Heart right ventricle (tissue), 16 donors: ENCODE results near the gene BZW1. TPM values are rescaled to one million over a fixed set of nuclear protein-coding genes. Genes with fewer than 3 reads are reported as not detected.

Experiments used
- ATAC-seq, 8 donors: fragments of 200-7000 bp; cut with Tn5 transposase; one replicate each; pipeline ENCODE4 v1.9.1; 2020; ENCODE audit warnings: mild to moderate bottlenecking in 8 of 8, moderate library complexity in 8 of 8, moderate number of reproducible peaks in 1 of 8
- DNase-seq, 2 donors: peaks; one replicate each; pipeline ENCODE4 v3.0.0-alpha.2; 2020
- H3K27ac ChIP-seq, 10 donors: fragments of 200-600 bp; sonication (generic) in 2 of 10; one replicate each; pipeline versions ENCODE4 v1.5.0 to v1.8.0; 2020 to 2022; ENCODE audit warnings: mild to moderate bottlenecking in 3 of 10
- H3K27me3 ChIP-seq, 7 donors: fragments of 200-600 bp; one replicate each; pipeline ENCODE4 v1.8.0; 2021 to 2022; ENCODE audit warnings: mild to moderate bottlenecking in 2 of 7
- H3K36me3 ChIP-seq, 9 donors: fragments of 200-600 bp; sonication (generic) in 1 of 9; one replicate each; pipeline versions ENCODE4 v1.5.0 to v1.8.0; 2020 to 2022; ENCODE audit warnings: mild to moderate bottlenecking in 2 of 9
- H3K4me1 ChIP-seq, 9 donors: fragments of 200-600 bp; sonication (generic) in 1 of 9; one replicate each; pipeline versions ENCODE4 v1.5.0 to v1.8.0; 2020 to 2022; ENCODE audit warnings: mild to moderate bottlenecking in 4 of 9
- H3K4me3 ChIP-seq, 10 donors: fragments of 200-600 bp; sonication (generic) in 2 of 10; one replicate each; pipeline versions ENCODE4 v1.5.0 to v1.8.0; 2020 to 2022; ENCODE audit warnings: mild to moderate bottlenecking in 7 of 10, moderate library complexity in 2 of 10
- H3K9me3 ChIP-seq, 11 donors: fragments of 200-600 bp in 10 of 11; sonication (generic) in 2 of 11; one replicate each; pipeline versions ENCODE4 v1.5.0 to v1.8.0; 2013 to 2022; ENCODE audit warnings: mild to moderate bottlenecking in 2 of 11, control low read depth in 1 of 11, moderate library complexity in 1 of 11
- CTCF ChIP-seq, 9 donors: fragments of 200-600 bp; sonication (generic) in 2 of 9; IDR thresholded peaks; one replicate each; pipeline versions ENCODE4 v1.5.0 to v1.8.0; 2021 to 2022; ENCODE audit warnings: antibody characterized with exemption in 9 of 9, mild to moderate bottlenecking in 5 of 9, moderate library complexity in 1 of 9
- WGBS, 2 donors: extraction: QIAGEN DNeasy Blood & Tissue Kit; methylation state at CpG; one replicate each; pipeline ENCODE4 v1.1.7; 2013; ENCODE audit warnings: inconsistent platforms in 1 of 2; 5-methylcytosine and 5-hydroxymethylcytosine counted together
- intact Hi-C, 10 donors: fragments of 100-400 bp; cut with DNase I; formaldehyde crosslinking; loops; one replicate each; pipeline versions ENCODE4 v1.11.1 to v1.14.2; 2022
- polyA plus RNA-seq, 2 donors: library from polyadenylated mRNA; stranded (reverse); fragments of 200-250 nt; gene quantifications; one replicate each; pipeline ENCODE4 v1.2.3, GENCODE V29; 2013
- total RNA-seq, 10 donors: library from RNA; stranded (reverse); fragmentation: NEBNext Ultra II Directional in 3 of 10; extraction: Animal tissue kit (Norgen Biotek cat#: 25700) in 3 of 10; gene quantifications; one replicate each; pipeline versions ENCODE4 v1.2.1 to v1.2.4, GENCODE V29; 2021 to 2023
- donor health status: Arrhythmogenic right ventricular cardiomyopathy.
- donor health status: ischemic (EF 13 %, LVEDD 7.1; RV severe dilation, severe dysfunction).
- donor health status: healthy with polysubstance abuse.
- donor health status: DM: no; HTN: yes; CAD: no.
- donor health status: DM: no; HTN: no; CAD: no.
- donor health status: ischemic (EF 25% LVEDD 6.9; RV normal size, moderate dysfunction).
- donor health status: ischemic (EF 25% LVEDD 5.7; RV mildly dilated, moderate dysfunction).
- donor health status: healthy.
- donor health status: DM: yes; HTN: yes; CAD: no.
- donor health status: Ischemic cardiomyopathy.
- donor health status: ischemic (EF 35%, LVEDD 5.7; RV mildly dilated, moderate dysfunction).
- donor health status: nonischemic (EF 11% LVEDD 7.7; RV severe dilation, severe dysfunction).
- donor health status: DM: yes; HTN: yes; CAD: no.
- donor health status: PGD.
- donor health status: ischemic (EF 29% LVEDD 5.4; RV normal size, mild dysfunction).
- donor health status: nonischemic (EF 23%, LVEDD 6.1; RV moderate dilation, normal function).

The BZW1 gene
- total and polyA plus RNA-seq, 12 donors = 15.4 to 133 (median 77.0) TPM

- intact Hi-C loops = loop anchor here in 1 of 10 donors (10.0 kb wide), 1 partner anchor 59 kb away; no protein-coding TSS in a partner anchor
These were observed 27.5 kb upstream of the BZW1 start for GRCh38 chr2:200784215-200784614.

GRCh38 chr2:200786423-200786822 lies 25.3 kb upstream of the BZW1 start:
- Histone ChIP-seq H3K36me3 (no peaks in the 10 kb centered on the region), H3K9me3 (no peaks in the 10 kb centered on the region), H3K4me3 (no peak overlapping the region), H3K27ac (peak overlapping the region in 2 of 10 donors; percentile 15 to 83), H3K4me1 (peaks cover 0 to 30% (median 13%) of the 10 kb centered on the region in 9 donors), H3K27me3 (no peaks in the 10 kb centered on the region)
- DNase-seq = no peak
- intact Hi-C loops = loop anchor here in 4 of 10 donors (5.0 to 10.0 kb wide), 2 partner anchors 44 to 62 kb away; no protein-coding TSS in a partner anchor
- no peak for TF ChIP-seq CTCF (IDR thresholded peaks at IDR 0.05)
- 71 to 88% methylated on average over 2 of the region's 2 CpGs for WGBS, 2 donors
- ATAC-seq = no peak

More at GRCh38 chr2:200784215-200784614, 27.5 kb upstream of the BZW1 start:
- no peak overlapping the region for H3K4me3 ChIP-seq
- DNase-seq = no peak
- no peaks in the 10 kb centered on the region for H3K27me3 ChIP-seq
- no peaks in the 10 kb centered on the region for H3K36me3 ChIP-seq
- ATAC-seq = no peak
- H3K4me1 ChIP-seq = peaks cover 0 to 30% (median 13%) of the 10 kb centered on the region in 9 donors
- TF ChIP-seq CTCF (IDR thresholded peaks at IDR 0.05) = no peak
- H3K27ac ChIP-seq = no peak overlapping the region
- no peaks in the 10 kb centered on the region for H3K9me3 ChIP-seq

- 44 to 50% methylated on average over 3 of the region's 3 CpGs for WGBS, 2 donors
- Histone ChIP-seq H3K27ac (peak overlapping the region in 4 of 10 donors; percentile 3 to 83 (median 24)), H3K4me1 (peaks cover 0 to 28% (median 13%) of the 10 kb centered on the region in 9 donors), H3K9me3 (no peaks in the 10 kb centered on the region), H3K27me3 (no peaks in the 10 kb centered on the region), H3K4me3 (no peak overlapping the region), H3K36me3 (no peaks in the 10 kb centered on the region)
- DNase-seq (no peak), ATAC-seq (peak in 2 of 8 donors; percentile 35 to 59)
- intact Hi-C loops = loop anchor here in 4 of 10 donors (5.0 to 10.0 kb wide), 2 partner anchors 45 to 62 kb away; no protein-coding TSS in a partner anchor
- TF ChIP-seq CTCF (IDR thresholded peaks at IDR 0.05) = no peak
These were observed 24.9 kb upstream of the BZW1 start for GRCh38 chr2:200786826-200787225.

GRCh38 chr2:200787351-200788120 lies 24.2 kb upstream of the BZW1 start:
- ATAC-seq = peak in 7 of 8 donors; percentile 17 to 82 (median 45)
- Histone ChIP-seq H3K4me3 (no peak overlapping the region), H3K9me3 (no peaks in the 10 kb centered on the region), H3K4me1 (peaks cover 0 to 28% (median 13%) of the 10 kb centered on the region in 9 donors), H3K36me3 (no peaks in the 10 kb centered on the region), H3K27me3 (no peaks in the 10 kb centered on the region), H3K27ac (peak overlapping the region in 5 of 10 donors; percentile 3 to 83 (median 19))
- 81 to 83% methylated on average over 16 of the region's 16 CpGs for WGBS, 2 donors
- intact Hi-C loops = loop anchor here in 4 of 10 donors (5.0 to 10.0 kb wide), 2 partner anchors 45 to 63 kb away; no protein-coding TSS in a partner anchor
- no peak for DNase-seq
- TF ChIP-seq CTCF (IDR thresholded peaks at IDR 0.05) = no peak
